HUES64 (cell line): ENCODE data around the gene HSBP1L1. TPM values are rescaled to one million over a fixed set of nuclear protein-coding genes. Genes with fewer than 3 reads are reported as not detected.

Experiments
- H3K27ac ChIP-seq: 2 replicates; pipeline ENCODE4 v1.7.0; 2013; ENCODE audit warnings: low read depth, low read length, inconsistent platforms
- H3K27me3 ChIP-seq: 2 replicates; pipeline ENCODE4 v1.6.1; 2013; ENCODE audit warnings: mild to moderate bottlenecking, low read length; ENCODE audit not compliant: insufficient read depth
- H3K36me3 ChIP-seq: 2 replicates; pipeline ENCODE4 v1.6.1; 2013; ENCODE audit warnings: mild to moderate bottlenecking, low read length; ENCODE audit not compliant: insufficient read depth
- H3K4me1 ChIP-seq: 2 replicates; pipeline ENCODE4 v1.6.1; 2013; ENCODE audit warnings: mild to moderate bottlenecking, low read length, moderate library complexity; ENCODE audit not compliant: insufficient read depth
- H3K4me3 ChIP-seq: 2 replicates; pipeline ENCODE4 v1.5.1; 2013; ENCODE audit warnings: mild to moderate bottlenecking, low read length, moderate library complexity
- H3K9ac ChIP-seq: 2 replicates; pipeline ENCODE4 v1.6.1; 2013; ENCODE audit warnings: mild to moderate bottlenecking, low read depth, low read length
- H3K9me3 ChIP-seq: 2 replicates; pipeline ENCODE4 v1.6.1; 2013; ENCODE audit warnings: low read depth, low read length; ENCODE audit not compliant: insufficient read depth
- WGBS: fragments of 150-250, 120-280 bp; methylation state at CpG from one replicate; pipeline ENCODE4 v1.1.7; 2013; ENCODE audit warnings: missing lambda C conversion rate; 5-methylcytosine and 5-hydroxymethylcytosine counted together
- polyA plus RNA-seq, 2 experiments: library from polyadenylated mRNA; stranded (reverse); fragments of 50-300 nt; gene quantifications; one replicate each; pipeline ENCODE4 v1.2.3, GENCODE V29; 2013

HSBP1L1 gene
- polyA plus RNA-seq (2013, experiment 1 of 2): 0.95 TPM
- polyA plus RNA-seq (2013, experiment 2 of 2): 0.63 TPM

DNA sequence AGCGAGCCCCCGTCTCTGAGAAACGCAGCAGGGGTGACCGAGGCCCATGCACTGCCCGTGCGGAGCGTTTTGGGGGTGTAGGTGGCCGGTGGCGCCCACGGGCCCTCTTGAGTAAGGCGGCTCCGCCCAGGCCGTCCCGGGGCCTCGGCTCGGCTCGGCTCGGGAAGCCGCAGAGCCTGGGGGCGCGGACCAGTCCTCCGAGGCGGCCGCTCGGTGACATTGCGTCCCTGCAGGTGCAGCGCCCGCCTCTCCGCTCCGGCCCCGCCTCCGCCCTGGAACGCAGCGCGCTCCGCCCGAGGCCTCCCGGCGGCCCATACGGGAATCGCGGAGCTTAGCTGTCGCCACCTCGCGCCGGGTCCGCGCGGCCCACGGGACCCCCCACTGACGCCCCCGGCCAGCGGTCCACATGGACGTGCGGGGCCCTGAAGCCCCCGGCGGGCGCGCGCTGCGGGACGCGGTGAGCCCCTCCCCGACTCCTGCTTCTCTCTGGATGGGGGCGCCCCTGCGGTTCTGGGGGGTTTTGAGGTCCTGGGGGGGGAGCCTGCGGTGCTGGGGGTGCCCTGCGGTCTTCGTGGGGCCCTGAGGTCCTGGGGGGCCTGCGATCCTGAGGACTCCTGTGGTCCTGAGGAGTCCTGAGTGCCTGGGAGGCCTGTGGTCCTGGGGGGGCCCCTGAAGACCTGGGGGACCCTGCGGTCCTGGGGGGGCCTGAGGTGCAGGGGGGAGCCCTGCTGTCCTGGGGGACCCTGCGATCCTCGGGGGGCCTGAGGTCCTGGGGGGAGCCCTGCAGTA lies at the start of gene HSBP1L1:
Gene HSBP1L1 (plus strand): TSS at position 314 of the 789 bp plus-strand sequence. CDS start 93 bp downstream, at position 407.
- peaks cover 59% of the 10 kb centered on the region for H3K27me3 ChIP-seq
- H3K9me3 ChIP-seq: no peaks in the 10 kb centered on the region
- H3K9ac ChIP-seq: peak within 1 kb of the TSS; percentile 24; the same call in 1 of the 2 replicates
- peaks cover 20% of the 10 kb centered on the region for H3K4me1 ChIP-seq
- 9% methylated on average over 72 of the region's 73 CpGs for WGBS
- H3K36me3 ChIP-seq: no peaks in the 10 kb centered on the region
- peak within 1 kb of the TSS; percentile 0; the same call in 1 of the 2 replicates for H3K27ac ChIP-seq
- H3K4me3 ChIP-seq: peak within 1 kb of the TSS; percentile 48

DNA sequence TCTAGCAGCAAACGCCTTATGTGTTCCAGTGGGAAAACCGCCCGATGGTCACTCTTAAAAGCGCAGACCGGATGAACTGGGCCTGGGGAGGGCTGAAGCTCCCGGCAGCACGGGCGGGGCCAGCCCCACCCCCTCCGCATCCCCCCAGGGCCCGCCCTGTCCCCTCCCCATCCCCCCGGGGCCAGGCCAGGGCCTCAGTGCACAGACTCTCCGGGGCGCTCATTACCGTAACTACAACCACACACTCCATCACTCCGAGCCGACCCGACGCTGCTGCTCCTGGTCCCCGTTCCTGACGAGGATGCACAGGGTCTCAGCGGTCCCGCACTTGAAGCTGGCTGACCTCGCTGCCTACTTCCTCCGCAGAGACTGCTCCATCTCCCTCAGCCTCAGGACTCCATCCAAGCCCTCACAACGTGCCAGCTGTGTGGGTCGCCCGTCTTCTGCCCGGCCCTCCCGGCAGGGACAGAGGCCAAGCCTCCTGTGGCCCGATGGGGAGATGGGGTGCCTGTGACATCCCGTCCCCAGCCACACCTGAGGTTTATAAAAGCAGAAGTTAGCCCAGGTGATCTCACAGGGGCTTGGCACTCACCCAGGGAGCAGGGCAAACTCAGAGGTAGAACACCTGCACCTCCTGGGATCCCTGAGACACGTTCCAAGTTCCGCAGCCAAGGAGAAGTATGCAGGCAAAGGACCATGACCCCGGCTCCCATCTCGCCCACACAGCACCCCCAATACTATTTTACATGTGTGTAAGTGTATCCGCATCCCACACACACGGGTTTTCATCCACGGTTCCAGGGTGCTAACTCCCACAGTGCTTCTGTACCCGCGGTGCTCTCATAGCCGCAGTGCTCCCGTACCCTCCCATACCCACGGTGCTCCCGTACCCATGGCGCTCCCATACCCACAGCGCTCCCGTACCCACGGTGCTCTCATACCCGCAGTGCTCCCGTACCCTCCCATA lies 49.0 kb upstream of the HSBP1L1 start:
- no peak overlapping the region for H3K4me3 ChIP-seq
- H3K36me3 ChIP-seq: no peaks in the 10 kb centered on the region
- no peaks in the 10 kb centered on the region for H3K27me3 ChIP-seq
- no peaks in the 10 kb centered on the region for H3K4me1 ChIP-seq
- no peak overlapping the region for H3K9ac ChIP-seq
- no peak overlapping the region for H3K27ac ChIP-seq
- H3K9me3 ChIP-seq: no peaks in the 10 kb centered on the region
- WGBS: 84% methylated on average over 49 of the region's 50 CpGs

DNA sequence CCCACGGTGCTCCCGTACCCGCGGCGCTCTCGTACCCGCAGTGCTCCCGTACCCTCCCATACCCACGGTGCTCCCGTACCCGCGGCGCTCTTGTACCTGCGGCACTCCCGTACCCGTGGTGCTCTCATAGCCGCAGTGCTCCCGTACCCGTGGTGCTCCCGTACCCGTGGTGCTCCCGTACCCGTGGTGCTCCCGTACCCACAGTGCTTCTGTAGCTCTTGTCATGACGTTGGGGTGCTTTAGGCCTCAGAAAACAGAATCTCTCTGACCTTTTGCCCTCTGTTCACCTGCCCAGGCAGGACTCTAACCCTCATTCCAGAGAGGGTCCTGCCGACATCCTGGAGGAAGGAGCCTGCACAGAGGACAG lies 48.3 kb upstream of the HSBP1L1 start:
- no peaks in the 10 kb centered on the region for H3K4me1 ChIP-seq
- 75% methylated on average over 26 of the region's 26 CpGs for WGBS
- H3K27me3 ChIP-seq: no peaks in the 10 kb centered on the region
- H3K36me3 ChIP-seq: no peaks in the 10 kb centered on the region
- no peak overlapping the region for H3K4me3 ChIP-seq
- no peak overlapping the region for H3K27ac ChIP-seq
- no peak overlapping the region for H3K9ac ChIP-seq
- H3K9me3 ChIP-seq: no peaks in the 10 kb centered on the region

DNA sequence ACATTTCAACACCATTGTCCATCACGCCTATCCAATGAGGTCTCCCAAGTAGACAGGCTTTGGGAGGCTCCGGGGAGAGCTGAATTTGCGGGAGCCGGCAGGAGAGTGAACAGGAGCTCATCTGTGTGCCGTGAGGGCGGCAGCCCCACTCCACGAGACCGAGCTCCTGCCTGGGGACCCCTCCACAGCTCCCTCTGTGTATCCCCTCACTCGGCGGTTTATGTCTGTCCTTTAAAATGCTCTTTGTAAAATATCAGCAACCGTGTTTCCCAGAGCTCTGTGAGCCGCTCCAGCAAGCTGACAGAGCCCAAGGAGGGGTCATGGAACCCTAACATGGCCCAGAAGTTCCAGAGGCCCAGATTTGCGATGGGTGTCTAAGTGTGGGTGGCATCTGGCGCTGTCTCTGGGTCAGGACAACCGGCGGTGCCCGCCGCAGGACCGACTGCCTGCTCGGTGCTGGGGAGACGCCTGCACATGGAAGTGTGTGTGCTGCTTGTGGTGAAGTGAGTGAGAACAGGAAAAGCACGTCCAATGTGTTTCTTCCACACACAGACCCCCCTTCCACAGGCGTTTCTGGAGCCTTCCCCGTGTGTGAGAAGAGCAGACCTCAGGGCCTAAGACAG lies 47.8 kb upstream of the HSBP1L1 start:
- WGBS: 97% methylated on average over 24 of the region's 24 CpGs
- no peak overlapping the region for H3K27ac ChIP-seq
- H3K4me1 ChIP-seq: no peaks in the 10 kb centered on the region
- no peaks in the 10 kb centered on the region for H3K9me3 ChIP-seq
- H3K9ac ChIP-seq: no peak overlapping the region
- H3K36me3 ChIP-seq: no peaks in the 10 kb centered on the region
- H3K4me3 ChIP-seq: no peak overlapping the region
- H3K27me3 ChIP-seq: no peaks in the 10 kb centered on the region

DNA sequence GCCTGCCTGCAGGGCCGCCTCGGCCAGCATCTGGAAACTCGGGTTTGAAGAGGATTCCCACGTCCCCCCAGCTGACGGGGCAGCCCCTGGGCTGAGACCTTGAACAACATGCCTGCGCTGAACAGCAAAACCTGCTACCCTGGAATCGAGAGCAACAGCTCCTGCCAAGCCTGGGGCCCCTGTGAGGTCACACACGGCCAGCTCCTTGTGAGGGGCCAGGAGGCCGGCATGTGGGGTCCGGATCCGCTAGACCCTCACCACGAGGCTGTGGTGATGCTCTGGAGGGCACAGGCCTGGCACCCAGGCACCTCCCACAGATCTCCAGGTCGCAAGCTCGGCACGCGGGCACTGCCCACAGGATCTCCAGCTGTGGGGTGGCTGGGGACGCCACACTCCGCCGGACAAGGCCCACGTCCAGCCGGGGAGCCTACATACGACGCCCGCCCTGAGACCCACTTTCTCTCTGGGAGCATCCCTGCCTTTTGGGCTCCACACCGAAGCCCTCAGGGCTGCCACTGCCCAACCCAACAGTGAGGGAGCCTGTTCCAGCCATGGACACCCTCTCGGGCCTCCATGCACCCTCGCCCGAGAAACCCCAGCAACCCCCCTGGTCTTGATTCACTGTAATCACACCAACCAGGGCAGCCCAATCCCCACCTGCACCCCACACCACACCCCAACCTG lies 47.1 kb upstream of the HSBP1L1 start:
- no peaks in the 10 kb centered on the region for H3K27me3 ChIP-seq
- no peak overlapping the region for H3K9ac ChIP-seq
- WGBS: 93% methylated on average over 28 of the region's 28 CpGs
- no peaks in the 10 kb centered on the region for H3K9me3 ChIP-seq
- H3K4me1 ChIP-seq: no peaks in the 10 kb centered on the region
- no peak overlapping the region for H3K4me3 ChIP-seq
- H3K36me3 ChIP-seq: no peaks in the 10 kb centered on the region
- H3K27ac ChIP-seq: no peak overlapping the region

DNA sequence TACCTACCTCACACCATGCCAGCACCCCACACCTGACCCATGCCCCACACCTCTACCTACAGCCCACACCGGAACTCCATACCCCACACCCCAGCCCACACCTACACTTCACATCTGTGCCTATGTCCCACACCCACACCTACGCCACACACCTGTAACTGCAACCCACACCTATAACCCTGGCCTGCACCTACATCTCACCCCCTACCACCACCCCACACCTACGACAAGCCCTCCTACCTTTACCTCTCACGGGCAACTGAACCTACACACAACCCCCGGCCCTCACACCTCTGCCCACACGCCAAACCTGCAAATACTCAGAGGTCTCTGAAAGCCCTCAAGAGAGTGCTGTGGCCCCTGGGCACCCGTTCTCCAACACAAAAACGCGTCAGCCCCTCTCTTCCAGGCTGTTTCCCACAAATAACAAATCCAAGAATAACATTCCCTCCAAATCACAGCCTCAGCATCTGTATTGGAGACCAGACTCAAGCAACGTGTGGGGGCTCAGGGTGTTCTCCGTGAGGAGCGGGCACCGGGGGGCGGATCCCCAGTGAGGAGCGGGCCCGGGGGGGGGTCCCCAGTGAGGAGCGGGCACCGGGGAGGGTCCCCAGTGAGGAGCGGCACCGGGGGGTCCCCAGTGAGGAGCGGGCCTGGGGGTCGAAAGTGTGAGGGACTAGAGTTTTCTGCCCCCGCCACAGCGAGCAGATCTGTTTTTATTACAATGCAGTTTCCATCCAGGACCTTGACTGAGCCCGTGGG lies 46.4 kb upstream of the HSBP1L1 start:
- no peak overlapping the region for H3K4me3 ChIP-seq
- WGBS: 95% methylated on average over 25 of the region's 25 CpGs
- no peaks in the 10 kb centered on the region for H3K9me3 ChIP-seq
- no peak overlapping the region for H3K9ac ChIP-seq
- H3K4me1 ChIP-seq: no peaks in the 10 kb centered on the region
- H3K27me3 ChIP-seq: no peaks in the 10 kb centered on the region
- H3K36me3 ChIP-seq: no peaks in the 10 kb centered on the region
- no peak overlapping the region for H3K27ac ChIP-seq

DNA sequence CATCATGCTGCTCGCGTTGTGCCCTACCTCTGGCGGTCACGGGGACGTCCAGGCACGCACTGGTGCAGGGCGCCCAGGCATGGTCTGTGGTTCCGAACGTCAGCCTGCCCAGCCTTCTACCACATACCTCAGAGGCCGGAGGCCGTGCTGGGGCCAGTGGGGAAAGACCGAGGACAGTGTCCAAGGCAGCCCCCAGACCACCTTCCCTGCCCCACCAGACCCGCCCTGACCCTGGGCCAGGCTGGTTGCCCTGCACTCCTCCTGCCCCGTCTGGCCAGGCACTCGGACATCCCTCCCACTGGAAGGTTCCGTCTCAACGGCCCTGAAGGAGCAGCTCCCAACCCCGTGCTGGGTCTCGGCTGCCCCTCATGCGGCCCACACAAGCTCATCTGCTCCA lies 45.8 kb upstream of the HSBP1L1 start:
- Histone ChIP-seq H3K4me1 (no peaks in the 10 kb centered on the region), H3K27ac (no peak overlapping the region), H3K4me3 (no peak overlapping the region), H3K9me3 (no peaks in the 10 kb centered on the region), H3K36me3 (no peaks in the 10 kb centered on the region), H3K27me3 (no peaks in the 10 kb centered on the region), H3K9ac (no peak overlapping the region)
- WGBS: 96% methylated on average over 20 of the region's 20 CpGs

DNA sequence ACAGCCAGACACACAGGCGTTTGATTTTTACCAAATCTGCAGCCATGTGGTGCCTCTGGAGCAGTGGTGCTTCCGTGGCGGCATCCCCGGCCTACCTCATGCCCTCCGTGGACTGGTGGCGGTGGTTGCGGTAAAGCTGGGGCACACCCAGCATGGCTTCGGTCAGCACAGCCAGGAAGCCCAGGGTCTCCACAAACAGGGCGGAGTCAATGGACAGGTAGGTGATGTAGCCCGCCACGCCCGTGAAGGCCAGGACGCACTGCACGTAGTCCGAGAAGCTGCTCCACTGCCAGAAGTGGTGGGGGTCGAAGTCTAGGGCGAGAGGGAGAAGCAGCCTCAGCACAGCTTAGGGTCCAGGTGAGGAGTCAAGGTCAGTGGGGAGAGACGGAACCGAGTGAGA lies 45.4 kb upstream of the HSBP1L1 start:
- H3K27me3 ChIP-seq: no peaks in the 10 kb centered on the region
- no peaks in the 10 kb centered on the region for H3K36me3 ChIP-seq
- H3K9me3 ChIP-seq: no peaks in the 10 kb centered on the region
- WGBS: 94% methylated on average over 19 of the region's 19 CpGs
- no peak overlapping the region for H3K9ac ChIP-seq
- no peak overlapping the region for H3K27ac ChIP-seq
- H3K4me3 ChIP-seq: no peak overlapping the region
- no peaks in the 10 kb centered on the region for H3K4me1 ChIP-seq

DNA sequence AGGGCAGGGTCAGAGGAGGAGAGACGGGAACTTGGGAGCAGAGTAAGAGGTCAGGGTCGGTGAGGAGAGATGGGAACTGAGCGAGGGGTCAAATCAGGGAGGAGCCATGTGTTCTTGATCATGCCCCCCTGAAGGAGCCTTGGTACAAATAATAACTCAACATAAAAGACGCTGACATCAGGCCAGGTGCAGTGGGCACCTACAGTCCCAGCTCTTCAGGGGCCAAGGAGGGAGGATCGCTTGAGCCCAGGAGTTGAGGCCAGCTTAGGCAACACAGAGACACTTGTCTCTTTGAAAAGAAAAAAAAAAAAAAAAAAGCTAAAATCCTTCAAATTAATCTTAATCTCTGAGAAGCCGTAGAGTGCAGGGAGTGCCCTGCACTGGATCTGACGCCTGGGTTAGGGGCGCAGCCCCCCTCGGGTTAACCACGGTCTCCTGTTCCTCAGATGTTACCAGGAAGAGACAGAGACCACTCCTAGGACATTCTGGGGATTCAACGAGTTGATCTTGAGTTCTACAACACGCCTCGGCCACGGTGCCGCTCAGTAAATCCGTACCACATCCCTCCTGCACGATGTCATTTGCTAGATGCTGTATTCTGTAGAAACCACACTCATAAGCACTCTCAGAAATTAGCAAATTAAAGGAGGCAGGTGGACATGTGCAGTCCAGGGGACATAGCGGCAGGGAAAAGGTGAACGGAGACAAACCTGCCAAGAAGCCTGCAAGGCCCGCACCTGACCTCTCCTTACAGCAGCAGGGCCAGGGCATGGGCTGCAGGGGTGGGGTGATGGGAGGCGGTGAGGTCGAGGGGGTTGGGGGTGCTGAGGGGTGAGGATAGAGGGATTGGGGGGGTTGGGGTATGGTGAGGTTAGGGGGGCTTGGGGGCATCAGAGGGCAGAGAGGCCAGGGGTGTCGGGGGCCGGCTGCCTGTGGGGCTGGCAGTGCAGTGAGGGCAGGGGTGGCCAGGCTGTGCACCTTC lies 42.2 kb upstream of the HSBP1L1 start:
- Histone ChIP-seq H3K4me3 (no peak overlapping the region), H3K4me1 (peaks cover 7% of the 10 kb centered on the region; the same call in 1 of the 2 replicates), H3K9me3 (no peaks in the 10 kb centered on the region), H3K9ac (no peak overlapping the region), H3K36me3 (no peaks in the 10 kb centered on the region), H3K27me3 (no peaks in the 10 kb centered on the region), H3K27ac (no peak overlapping the region)
- 96% methylated on average over 24 of the region's 24 CpGs for WGBS
